GM19025 (cell line): ENCODE results near the gene TMEM33.
"Not testable (repeated sequence)": the region's sequence is repeated elsewhere in the genome, so short reads cannot be mapped to it uniquely, and the experiment has no call there.

Experiments used
- ATAC-seq: cut with Tn5 transposase; IDR thresholded peaks from one replicate; pipeline ENCODE4 v1.9.1; 2021; ENCODE audit warnings: mild to moderate bottlenecking, low read depth, moderate library complexity; ENCODE audit not compliant: unreplicated experiment

TMEM33 gene, protein sequence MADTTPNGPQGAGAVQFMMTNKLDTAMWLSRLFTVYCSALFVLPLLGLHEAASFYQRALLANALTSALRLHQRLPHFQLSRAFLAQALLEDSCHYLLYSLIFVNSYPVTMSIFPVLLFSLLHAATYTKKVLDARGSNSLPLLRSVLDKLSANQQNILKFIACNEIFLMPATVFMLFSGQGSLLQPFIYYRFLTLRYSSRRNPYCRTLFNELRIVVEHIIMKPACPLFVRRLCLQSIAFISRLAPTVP

DNA sequence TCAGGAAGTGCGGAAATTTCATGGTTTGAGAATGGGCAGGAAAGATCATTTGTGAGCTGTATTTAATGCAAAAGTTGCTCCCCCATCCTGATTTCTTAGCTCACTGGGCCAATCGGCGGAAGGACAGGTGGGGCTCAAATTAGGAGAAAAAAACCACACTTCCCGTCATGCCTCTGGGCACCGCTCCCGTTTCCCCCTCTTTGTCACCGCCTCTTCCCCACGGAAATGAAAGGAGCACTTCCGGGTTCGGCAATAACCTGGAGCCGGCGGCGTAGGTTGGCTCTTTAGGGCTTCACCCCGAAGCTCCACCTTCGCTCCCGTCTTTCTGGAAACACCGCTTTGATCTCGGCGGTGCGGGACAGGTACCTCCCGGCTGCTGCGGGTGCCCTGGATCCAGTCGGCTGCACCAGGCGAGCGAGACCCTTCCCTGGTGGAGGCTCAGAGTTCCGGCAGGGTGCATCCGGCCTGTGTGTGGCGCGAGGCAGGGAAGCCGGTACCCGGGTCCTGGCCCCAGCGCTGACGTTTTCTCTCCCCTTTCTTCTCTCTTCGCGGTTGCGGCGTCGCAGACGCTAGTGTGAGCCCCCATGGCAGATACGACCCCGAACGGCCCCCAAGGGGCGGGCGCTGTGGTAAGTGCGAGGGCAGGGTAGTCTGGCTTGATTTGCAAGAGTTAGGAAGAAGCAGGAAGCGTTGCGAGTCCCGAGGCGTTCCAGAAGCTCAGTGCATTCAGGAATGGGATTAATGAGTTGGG lies at the start of gene TMEM33:
TSS of gene TMEM33 (plus strand) at position 529 of the 751 bp plus-strand sequence. CDS start at position 585, 56 bp downstream.
- ATAC-seq, result peak; percentile 92

DNA sequence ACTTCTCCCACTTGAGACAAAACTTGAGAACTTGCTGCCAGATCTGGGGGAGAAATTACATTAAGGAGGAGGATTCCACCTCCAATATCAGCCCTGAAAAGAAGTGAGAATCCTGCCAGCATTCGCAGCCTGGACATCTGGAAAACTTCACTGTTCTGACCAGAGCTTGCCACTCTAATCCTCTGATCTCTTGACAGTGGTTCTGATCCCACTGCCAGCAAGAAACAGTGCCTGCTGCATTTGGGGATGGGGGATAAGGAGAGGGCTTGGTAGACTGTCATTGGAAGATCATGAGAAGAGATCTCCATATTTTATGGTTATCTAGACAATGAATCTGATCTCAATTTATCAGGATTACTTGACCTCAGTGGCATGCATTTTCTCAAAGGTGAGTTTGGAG lies 49.8 kb upstream of the TMEM33 start:
- no peak for ATAC-seq

DNA sequence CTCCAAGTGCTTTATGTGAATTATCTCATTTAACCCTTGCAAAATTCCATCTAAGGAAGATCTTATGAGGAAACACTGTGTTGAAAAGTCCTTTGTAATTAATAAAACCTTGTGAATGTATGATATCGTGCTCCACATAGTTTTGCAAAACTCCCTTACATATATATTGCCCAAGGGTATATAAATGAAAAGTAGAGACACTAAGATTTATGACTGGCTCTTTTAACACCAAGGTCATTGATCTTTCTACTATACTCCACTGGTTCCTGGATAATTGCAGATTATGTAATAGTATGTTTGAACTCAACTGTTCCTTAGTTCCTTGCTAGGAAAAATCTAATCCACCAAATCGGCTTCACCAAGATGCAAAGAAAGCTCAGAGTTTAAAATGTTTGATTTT lies 48.0 kb upstream of the TMEM33 start:
- ATAC-seq, result no peak

DNA sequence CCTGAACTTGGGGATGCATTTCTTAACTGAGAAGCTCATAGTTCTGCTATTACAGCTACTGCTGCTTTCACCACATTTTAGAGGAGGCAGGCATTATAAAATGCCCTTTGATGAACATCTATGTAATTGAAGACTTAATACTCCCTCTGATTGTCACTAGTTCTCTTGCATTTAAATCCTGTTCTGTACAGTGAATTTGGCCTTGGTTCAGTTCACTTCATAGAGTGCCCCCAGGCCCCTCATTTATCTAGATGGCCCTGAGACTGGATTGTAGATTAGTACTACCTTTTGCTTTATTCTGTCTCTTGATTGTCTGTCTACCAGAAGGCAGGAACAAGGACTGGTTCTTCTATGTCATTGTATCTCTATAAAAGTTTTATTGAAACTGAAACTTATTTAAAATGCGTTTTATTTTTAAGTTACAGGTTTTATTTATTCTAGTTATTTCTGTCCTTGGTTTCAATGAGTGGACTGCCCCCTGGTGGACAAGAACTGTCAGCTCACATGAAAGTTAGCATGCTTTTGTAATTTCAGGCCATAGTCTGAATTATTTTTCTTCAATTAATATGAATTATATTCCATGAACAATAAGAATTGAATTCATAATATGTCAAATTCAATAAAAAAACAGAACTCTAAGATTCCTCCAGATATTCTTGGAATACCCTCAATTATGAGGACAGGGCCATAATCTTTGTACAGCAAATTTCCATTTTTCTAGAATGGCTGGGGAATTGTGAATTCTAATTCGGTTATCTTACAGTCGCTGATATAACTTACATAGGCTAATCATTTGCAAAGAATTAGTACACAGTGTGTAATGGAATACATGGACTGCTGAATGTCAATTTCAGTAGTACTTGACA lies 47.2 kb upstream of the TMEM33 start:
- ATAC-seq, result no peak

DNA sequence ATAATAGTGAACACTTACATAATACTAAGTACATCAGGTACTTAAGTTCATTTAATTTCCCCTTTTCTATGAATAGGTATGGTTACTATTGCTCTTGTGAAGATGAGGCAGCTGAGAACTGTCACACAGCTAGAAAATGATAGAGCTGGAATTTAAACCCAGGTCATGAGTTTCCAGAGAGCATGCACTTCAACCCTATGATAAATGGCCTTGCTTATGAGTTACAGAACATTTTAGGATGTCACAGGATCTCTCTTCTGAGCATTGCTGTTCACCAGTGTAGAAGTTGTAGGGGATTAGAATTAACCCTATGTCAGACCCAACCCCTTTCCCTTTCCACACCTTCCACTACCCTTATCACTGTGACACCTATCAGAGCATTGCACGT lies 46.5 kb upstream of the TMEM33 start:
- ATAC-seq, result no peak

DNA sequence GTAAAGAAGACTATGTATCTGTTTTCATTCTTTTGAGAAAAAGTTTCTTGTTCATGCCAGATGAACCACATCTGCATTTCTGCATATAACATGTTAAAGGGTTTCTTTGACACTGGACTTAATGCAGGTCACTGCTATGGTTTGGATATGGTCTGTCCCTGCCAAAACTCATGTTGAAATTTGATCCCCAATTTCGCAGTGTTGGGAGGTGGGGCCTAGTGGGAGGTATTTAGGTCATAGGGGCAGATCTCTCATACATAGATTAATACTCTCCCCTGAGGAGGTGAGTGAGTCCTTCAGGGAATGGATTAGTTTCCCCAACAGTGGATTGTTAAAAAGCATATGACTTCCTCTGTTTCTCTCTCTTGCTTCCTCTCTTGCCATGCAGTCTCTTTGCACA lies 45.9 kb upstream of the TMEM33 start:
- ATAC-seq, result no peak

DNA sequence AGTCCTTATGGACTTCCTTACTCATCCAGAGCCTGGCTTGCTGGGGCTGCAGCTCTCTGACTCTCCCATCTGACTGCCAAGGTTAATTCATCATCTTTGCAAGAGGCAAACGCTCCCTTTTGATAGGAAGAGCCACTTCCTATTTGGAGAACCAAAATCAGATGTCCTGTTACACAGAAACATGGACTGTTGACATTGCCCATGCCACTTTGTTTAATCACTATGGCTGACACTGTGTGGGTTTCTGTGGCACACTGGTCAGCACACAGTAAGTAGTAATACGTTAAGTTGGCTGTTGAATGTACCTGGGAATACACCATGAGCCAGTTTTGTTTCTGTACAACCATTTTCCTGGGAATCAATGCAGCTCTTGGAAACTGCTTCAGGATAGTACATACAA lies 45.1 kb upstream of the TMEM33 start:
- ATAC-seq, result no peak

DNA sequence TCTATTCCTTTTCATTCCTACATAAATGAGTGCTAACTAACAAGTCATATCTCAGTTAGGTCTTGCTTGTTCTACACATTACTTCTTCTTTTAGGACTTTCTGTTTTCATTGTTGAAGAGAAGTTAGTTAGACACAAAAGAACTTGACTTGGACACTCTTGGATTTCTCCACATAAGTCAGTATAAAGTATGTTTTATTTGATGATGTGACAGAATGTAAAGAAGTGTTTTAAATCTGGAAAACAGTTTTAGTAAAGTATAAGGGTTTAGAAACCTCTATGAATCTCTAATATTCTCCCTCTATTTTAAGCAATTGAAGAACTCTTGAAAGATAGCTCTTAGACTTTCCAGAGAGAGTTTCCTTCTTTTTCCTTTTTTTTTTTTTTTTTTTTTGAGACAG lies 38.6 kb upstream of the TMEM33 start:
- ATAC-seq, result no peak

DNA sequence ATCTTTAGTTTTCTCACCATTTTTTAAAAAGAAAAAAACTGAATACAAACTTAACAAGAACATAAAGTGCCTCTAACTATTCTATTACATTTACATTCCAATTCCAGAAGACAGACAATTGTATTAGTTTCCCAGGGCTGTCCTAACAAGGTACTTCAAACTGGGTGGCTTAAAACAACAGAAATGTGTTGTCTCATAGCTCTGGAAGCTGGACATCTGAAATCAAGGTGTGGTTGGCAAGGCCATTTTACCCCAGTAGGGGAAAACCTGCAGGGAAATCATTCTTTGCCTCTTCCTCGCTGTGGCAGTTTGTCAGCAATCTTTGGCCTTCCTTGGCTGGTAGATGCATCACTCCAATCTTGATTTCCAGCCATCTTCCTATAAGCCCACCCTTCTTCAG lies 37.5 kb upstream of the TMEM33 start:
- no peak for ATAC-seq

DNA sequence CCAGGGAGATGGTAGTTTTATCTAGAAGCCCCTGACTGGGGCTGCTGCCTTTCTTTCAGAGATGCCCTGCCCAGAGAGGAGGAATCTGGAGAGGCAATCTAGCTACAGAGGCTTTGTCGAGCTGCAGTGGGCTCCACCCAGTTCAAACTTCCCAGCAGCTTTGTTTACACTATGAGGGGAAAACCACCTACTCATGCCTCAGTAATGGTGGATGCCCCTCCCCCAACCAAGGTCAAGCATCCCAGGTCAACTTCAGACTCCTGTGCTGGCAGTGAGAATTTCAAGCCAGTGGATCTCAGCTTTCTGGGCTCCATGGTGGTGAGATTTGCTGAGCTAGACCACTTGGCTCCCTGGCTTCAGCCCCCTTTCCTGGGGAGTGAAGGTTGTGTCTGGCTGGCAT lies 26.1 kb upstream of the TMEM33 start:
- ATAC-seq, result not testable (repeated sequence)

DNA sequence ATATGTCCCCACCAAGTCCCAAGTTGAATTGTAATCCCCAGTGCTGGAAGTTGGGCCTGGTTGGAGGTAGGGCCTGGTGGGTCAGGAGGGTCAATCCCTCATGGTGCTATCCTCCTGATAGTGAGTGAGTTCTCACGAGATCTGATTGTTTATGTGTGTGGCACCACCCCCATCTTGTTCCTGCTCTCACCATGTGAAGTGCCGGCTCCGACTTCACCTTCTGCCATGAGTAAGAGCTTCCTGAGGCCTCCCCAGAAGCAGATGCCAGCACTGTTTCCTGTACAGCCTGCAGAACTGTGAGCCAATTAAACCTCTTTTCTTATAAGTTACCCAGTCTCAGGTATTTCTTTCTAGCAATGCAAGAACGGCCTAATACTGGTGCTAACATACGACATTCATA lies 22.7 kb upstream of the TMEM33 start:
- no peak for ATAC-seq

DNA sequence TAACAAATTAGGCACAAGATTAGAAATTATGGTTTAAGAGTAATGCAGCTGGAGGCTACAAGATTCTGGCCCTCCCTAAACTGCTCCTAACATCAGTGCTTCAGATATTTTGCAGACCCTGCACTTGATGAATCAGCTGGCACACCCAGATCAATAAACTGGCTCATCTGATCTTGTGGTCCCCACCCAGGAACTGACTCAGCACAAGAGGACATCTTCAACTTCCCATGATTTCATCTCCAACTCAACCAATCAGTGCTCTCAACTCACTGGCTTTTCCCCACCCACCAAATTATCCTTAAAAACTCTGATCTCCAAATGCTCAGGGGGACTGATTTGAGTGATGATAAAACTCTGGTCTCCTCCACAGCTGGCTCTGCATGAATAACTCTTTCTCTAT lies 21.7 kb upstream of the TMEM33 start:
- ATAC-seq, result no peak

DNA sequence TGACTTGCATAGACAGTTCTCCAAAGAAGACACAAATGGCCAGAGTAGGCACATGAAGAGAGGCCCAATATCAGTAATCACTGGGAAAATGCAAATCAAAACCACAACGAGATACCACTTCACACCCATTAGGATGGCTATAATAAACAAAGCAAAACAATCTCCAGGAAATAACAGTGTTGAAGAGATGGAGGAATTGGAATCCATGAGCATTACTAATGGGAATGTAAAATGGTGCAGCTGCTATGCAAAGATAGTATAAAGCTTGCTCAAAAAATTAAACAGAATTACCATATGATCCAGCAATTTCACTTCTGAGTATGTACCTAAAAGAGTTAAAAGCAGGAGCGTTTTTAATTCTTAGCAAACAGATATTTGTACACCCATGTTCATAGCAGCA lies 17.0 kb upstream of the TMEM33 start:
- no peak for ATAC-seq

DNA sequence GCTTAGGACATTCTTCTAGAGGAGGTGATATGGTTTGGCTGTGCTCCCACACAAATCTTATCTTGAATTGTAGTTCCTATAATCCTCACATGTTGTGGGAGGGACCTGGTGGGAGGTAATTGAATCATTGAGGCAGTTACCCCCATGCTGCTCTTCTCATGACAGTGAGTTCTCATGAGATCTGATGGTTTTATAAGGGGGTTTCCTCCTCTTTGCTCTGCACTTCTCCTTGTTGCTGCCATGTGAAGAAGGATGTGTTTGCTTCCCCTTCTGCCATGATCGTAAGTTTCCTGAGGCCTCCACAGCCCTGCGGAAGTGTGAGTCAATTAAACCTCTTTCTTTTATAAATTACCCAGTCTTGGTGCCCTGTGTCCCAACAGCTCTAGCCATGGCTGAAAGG lies 14.8 kb upstream of the TMEM33 start:
- not testable (repeated sequence) for ATAC-seq

DNA sequence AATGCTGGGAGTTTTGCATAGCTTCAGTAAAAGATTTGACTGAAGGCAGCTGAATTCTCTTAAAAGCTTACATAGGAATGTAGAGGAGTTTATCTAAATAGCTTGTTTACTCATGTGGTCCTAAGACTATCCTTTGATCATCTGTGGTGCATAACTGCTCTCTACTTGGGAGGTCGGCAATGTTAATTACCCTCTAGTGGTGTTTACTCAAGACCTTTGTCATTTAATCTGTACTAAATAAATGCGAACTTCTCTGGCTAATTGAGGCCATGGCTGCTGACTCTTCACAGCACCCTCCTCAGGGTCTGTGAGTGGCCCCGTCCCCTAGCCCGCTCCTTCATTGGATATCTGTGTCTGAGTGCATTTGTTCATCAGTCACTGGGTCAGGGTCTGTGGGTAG lies 13.8 kb upstream of the TMEM33 start:
- no peak for ATAC-seq

DNA sequence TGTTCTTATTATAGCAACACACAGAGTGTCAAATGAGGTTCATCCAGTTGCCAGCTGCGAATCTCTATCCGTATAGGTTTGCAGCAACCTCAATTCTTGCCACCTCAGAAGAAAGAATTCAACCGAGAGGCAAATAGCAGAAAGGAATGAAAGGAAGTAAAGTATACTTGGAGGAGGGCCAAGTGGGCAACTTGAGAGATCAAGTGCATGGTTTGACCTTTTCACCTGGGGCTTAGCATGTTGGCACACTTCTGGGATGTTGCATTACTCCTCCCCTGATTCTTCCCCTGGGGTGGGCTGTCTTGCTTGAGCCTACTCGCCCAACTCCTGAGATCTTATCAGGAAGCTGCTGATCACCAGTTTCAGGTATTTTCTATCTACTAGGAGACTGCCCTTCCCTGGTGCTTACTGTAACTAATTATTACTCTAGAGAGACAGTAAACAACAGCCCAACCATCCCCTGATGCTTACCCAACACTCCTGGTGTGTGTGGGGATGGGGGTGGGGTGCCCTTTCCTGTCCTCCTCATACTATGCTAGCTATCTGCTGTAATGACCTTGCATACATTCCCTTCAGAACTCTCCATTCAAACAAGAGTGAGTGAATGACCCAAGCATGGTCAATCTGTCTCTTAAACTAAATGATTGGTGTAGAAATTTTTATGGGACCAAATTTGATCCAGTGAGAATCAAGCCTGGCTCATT lies 7.3 kb upstream of the TMEM33 start:
- no peak for ATAC-seq

DNA sequence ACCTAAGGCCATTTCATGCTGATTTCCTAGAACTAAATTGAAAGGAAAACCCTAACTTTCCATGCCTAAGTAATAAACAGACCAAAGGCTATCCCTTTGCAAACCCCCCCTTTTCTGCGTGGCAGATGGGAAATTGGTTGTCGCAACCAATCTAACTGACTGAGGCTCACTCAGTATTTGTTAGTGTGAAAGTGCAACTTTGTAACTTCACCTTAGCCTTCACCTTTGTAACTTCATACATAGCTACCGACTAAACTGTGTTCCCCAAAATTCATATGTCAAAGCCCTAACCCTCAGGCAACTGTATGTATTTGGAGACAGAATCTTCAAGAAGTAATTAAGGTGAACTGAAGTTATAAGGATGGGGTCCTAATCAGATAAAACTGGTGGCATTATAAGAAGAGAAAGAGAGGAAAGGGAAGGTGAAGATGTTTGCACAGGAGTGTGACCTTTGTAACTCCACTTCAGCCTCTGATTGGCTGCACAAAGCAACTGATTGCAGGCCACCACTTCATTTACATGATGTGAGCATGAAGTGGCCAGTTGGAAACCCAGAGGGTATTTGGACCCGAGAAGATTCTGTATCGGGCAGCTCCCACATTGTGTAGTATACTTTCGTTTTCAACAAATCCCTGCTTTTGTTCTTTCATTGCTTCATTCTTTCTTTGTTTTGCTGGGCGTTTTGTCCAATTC lies 4.9 kb upstream of the TMEM33 start:
- no peak for ATAC-seq

DNA sequence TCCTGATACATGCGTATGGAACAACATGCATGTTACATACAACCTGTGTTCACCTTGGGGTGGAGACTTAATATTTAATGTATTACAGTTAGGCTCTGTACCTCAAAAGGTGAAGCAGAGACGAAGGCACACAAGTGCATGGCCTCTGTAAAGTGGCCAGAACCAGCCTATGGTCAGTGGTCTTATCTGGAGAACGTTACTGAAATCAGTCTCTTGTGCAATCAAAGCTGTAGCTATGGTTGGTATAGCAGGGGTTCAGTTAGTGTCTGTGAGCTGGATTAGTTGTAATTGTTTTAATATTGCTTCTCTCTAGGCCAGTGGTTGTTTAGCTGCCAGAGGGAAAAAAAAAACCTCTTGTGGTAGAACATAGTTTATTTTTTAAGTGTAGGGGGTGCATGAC lies 2.2 kb upstream of the TMEM33 start:
- ATAC-seq, result no peak

DNA sequence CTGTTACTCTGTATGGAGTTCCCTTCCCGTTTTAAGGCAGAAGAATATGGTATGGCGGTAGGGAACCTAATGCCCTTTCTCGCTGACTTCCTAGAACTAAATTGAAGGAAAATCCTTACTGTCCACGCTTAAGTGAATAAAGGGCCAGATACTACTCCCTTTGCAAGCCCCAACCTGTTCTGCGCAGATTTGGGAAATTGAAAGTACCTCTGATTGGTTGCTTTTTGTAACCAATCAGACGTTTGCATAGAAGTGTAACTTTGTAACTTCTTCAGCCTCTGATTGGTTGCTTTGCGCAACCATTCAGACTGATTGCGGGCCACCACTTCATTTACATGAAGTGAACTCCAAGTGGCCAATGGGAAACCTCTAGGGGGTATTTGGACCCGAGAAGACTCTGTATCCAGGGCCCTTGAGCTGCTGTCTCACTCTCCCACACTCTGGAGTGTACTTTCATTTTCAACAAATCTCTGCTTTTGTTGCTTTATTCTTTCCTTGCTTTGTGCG lies 1.2 kb upstream of the TMEM33 start:
- ATAC-seq, result no peak

DNA sequence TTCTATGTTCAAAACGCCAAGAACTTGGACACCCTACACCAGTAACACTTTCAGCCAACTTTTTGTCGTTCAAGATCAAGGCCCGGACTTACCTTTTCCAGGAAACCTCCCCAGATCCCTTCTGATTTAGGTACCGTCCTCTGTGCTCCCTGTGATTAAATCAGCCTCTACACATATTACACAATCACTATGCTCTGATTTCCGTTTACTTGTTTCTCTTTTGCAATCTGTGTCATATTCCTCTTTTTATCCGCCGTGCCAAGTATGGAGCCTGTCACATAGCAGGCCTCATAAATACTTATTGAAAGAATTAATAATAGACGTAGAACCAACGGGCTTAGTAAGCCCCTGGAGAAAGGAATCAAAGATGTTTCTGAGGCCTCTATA lies 722 bp upstream of the TMEM33 start:
- no peak for ATAC-seq
